ENCODE measurements around the gene IL19. TPM values are rescaled to one million over a fixed set of nuclear protein-coding genes. Genes with fewer than 3 reads are reported as not detected.

IL19 gene
- total RNA-seq, 4 donors from 2014 or later = 0.76 TPM; not detected in 3

- H3K4me3 ChIP-seq = no peak overlapping the region
- H3K27me3 ChIP-seq = no peaks in the 10 kb centered on the region
- no peak for TF ChIP-seq POLR2A (IDR thresholded peaks at IDR 0.05)
- intact Hi-C loops (cut with DNase I; ENCODE audit: low total_unique reads) = no loop called here
- no peaks in the 10 kb centered on the region for H3K36me3 ChIP-seq
- H3K4me1 ChIP-seq = peaks cover 0 to 5% of the 10 kb centered on the region in 2 donors
- H3K9me3 ChIP-seq = no peaks in the 10 kb centered on the region
- no peak overlapping the region for H3K27ac ChIP-seq
- no peak for DNase-seq
Measured at GRCh38 chr1:206748348-206749030, 22.1 kb upstream of the IL19 start.

- TF ChIP-seq POLR2A (IDR thresholded peaks at IDR 0.05) (no peak), CTCF (IDR thresholded peaks at IDR 0.05) (no peak)
- Histone ChIP-seq H3K9me3 (no peaks in the 10 kb centered on the region), H3K36me3 (no peaks in the 10 kb centered on the region), H3K27ac (no peak overlapping the region), H3K4me3 (no peak overlapping the region), H3K4me1 (peaks cover 0 to 5% of the 10 kb centered on the region in 2 donors), H3K27me3 (no peaks in the 10 kb centered on the region)
- no peak for DNase-seq
- intact Hi-C loops (cut with DNase I; ENCODE audit: low total_unique reads) = no loop called here
Measured at GRCh38 chr1:206751891-206752290, 18.7 kb upstream of the IL19 start.

- Histone ChIP-seq H3K27me3 (no peaks in the 10 kb centered on the region), H3K9me3 (no peaks in the 10 kb centered on the region), H3K27ac (no peak overlapping the region), H3K4me3 (no peak overlapping the region), H3K4me1 (peaks cover 0 to 5% of the 10 kb centered on the region in 2 donors), H3K36me3 (no peaks in the 10 kb centered on the region)
- intact Hi-C loops (cut with DNase I; ENCODE audit: low total_unique reads) = no loop called here
- no peak for DNase-seq
- TF ChIP-seq POLR2A (IDR thresholded peaks at IDR 0.05) (no peak), CTCF (IDR thresholded peaks at IDR 0.05) (no peak)
Measured at GRCh38 chr1:206752481-206752880, 18.1 kb upstream of the IL19 start.

GRCh38 chr1:206753141-206753540, 17.4 kb upstream of the IL19 start:
- no peaks in the 10 kb centered on the region for H3K27me3 ChIP-seq
- no peak overlapping the region for H3K4me3 ChIP-seq
- peaks cover 0 to 5% of the 10 kb centered on the region in 2 donors for H3K4me1 ChIP-seq
- no peak overlapping the region for H3K27ac ChIP-seq
- no peaks in the 10 kb centered on the region for H3K36me3 ChIP-seq
- no peaks in the 10 kb centered on the region for H3K9me3 ChIP-seq
- no peak for TF ChIP-seq POLR2A (IDR thresholded peaks at IDR 0.05)
- no peak for TF ChIP-seq CTCF (IDR thresholded peaks at IDR 0.05)
- intact Hi-C loops (cut with DNase I; ENCODE audit: low total_unique reads) = no loop called here
- DNase-seq = no peak

GRCh38 chr1:206754011-206754410, 16.6 kb upstream of the IL19 start:
- no peak for DNase-seq
- intact Hi-C loops (cut with DNase I; ENCODE audit: low total_unique reads) = no loop called here
- Histone ChIP-seq H3K36me3 (no peaks in the 10 kb centered on the region), H3K4me1 (peaks cover 0 to 5% of the 10 kb centered on the region in 2 donors), H3K4me3 (no peak overlapping the region), H3K9me3 (no peaks in the 10 kb centered on the region), H3K27me3 (no peaks in the 10 kb centered on the region), H3K27ac (no peak overlapping the region)
- TF ChIP-seq POLR2A (IDR thresholded peaks at IDR 0.05) (no peak), CTCF (IDR thresholded peaks at IDR 0.05) (no peak)

All from uterus (tissue), 4 donors.